Endothelial cell of umbilical vein (primary cell): ENCODE results near the gene HSD17B2. TPM values are rescaled to one million over a fixed set of nuclear protein-coding genes. Genes with fewer than 3 reads are reported as not detected.

Experiments used
- BruUV-seq: library from RNA; stranded (reverse); fragments of 400-500 nt; replicated peaks from 2 replicates; lab custom pipeline; 2021; lab: Mats Ljungman, UMichigan
- CTCF ChIA-PET: fragments of 300-600, 350-600 bp; sonication (Branson Sonifier 250); formaldehyde crosslinking; loops from one replicate; lab custom pipeline; 2021; ENCODE audit warnings: antibody characterized with exemption, inconsistent platforms; lab: Charles Lee
- POLR2A ChIA-PET: fragments of 300-600, 350-600 bp; sonication (Branson Sonifier 250); formaldehyde crosslinking; loops from one replicate; lab custom pipeline; 2021; ENCODE audit warnings: antibody characterized with exemption, inconsistent platforms; lab: Charles Lee
- DNase-seq: peaks from one replicate; pipeline ENCODE4 v3.0.0-alpha.2; 2011; ENCODE audit warnings: low read depth, low spot score
- FAIRE-seq: peaks from 2 replicates; lab custom pipeline; 2011; peaks lifted over from hg19 to GRCh38; lab: Jason Lieb, UNC
- H2AFZ ChIP-seq: 2 replicates; pipeline ENCODE4 v1.6.0; 2012; ENCODE audit warnings: low read depth, low read length, control low read depth, inconsistent platforms
- H3K27ac ChIP-seq: 2 replicates; pipeline ENCODE4 v1.5.1; 2011; ENCODE audit warnings: low read depth, mild to moderate bottlenecking, control low read depth, low read length, moderate library complexity; ENCODE audit not compliant: insufficient read depth
- H3K27me3 ChIP-seq, 2 experiments: 2 replicates each; pipeline versions ENCODE4 v1.6.0 to v1.6.1; 2011; ENCODE audit warnings: low read length in 2 of 2, mixed read lengths in 1 of 2; ENCODE audit not compliant: control insufficient read depth in 2 of 2, insufficient read depth in 2 of 2
- H3K36me3 ChIP-seq, 2 experiments: 2 replicates in 1 of 2; 3 replicates in 1 of 2; pipeline ENCODE4 v1.5.1; 2011; ENCODE audit warnings: low read length in 2 of 2, mild to moderate bottlenecking in 1 of 2, moderate library complexity in 1 of 2; ENCODE audit not compliant: control insufficient read depth in 2 of 2, insufficient read depth in 2 of 2; ENCODE audit errors: extremely low read depth in 1 of 2
- H3K4me1 ChIP-seq: 3 replicates; pipeline ENCODE4 v1.5.1; 2011; ENCODE audit warnings: mild to moderate bottlenecking, low read length; ENCODE audit not compliant: control insufficient read depth, insufficient read depth; ENCODE audit errors: extremely low read depth
- H3K4me2 ChIP-seq: 2 replicates; pipeline ENCODE4 v1.6.1; 2011; ENCODE audit warnings: low read length, control low read depth, mixed read lengths; ENCODE audit not compliant: insufficient read depth
- H3K4me3 ChIP-seq, 3 experiments: fragments of 200-600 bp in 1 of 3; sonication (generic), shearing (Covaris generic) in 1 of 3; replicated peaks in 1 of 3; 2 replicates each; pipeline ENCODE4 v1.5.1; 2011 to 2016; ENCODE audit warnings: control low read depth in 3 of 3, low read length in 3 of 3, mild to moderate bottlenecking in 2 of 3, inconsistent platforms in 1 of 3, low read depth in 1 of 3, moderate library complexity in 1 of 3; ENCODE audit not compliant: insufficient read depth in 1 of 3
- H3K79me2 ChIP-seq: 2 replicates; pipeline ENCODE4 v1.6.0; 2012; ENCODE audit warnings: low read length, inconsistent platforms; ENCODE audit not compliant: control insufficient read depth, insufficient read depth
- H3K9ac ChIP-seq: replicated peaks from 2 replicates; pipeline ENCODE3; 2011; ENCODE audit warnings: low read length, control low read depth; ENCODE audit not compliant: insufficient read depth; ENCODE audit errors: extremely low read depth
- H3K9me1 ChIP-seq: replicated peaks from 3 replicates; pipeline ENCODE4 v1.6.0; 2011; ENCODE audit warnings: mild to moderate bottlenecking, low read length; ENCODE audit not compliant: control insufficient read depth, insufficient read depth; ENCODE audit errors: extremely low read depth
- H3K9me3 ChIP-seq: replicated peaks from 2 replicates; pipeline ENCODE4 v1.5.1; 2012; ENCODE audit warnings: low read length, inconsistent platforms; ENCODE audit not compliant: control insufficient read depth, insufficient read depth
- H4K20me1 ChIP-seq: replicated peaks from 2 replicates; pipeline ENCODE3; 2011; ENCODE audit warnings: mild to moderate bottlenecking, low read length; ENCODE audit not compliant: control insufficient read depth, insufficient read depth; ENCODE audit errors: extremely low read depth
- CTCF ChIP-seq, 2 donors: IDR thresholded peaks; 1 replicate in 1 of 2; 2 replicates in 1 of 2; pipeline ENCODE4 v1.5.1; 2011; ENCODE audit warnings: low read length in 2 of 2, mild to moderate bottlenecking in 2 of 2, moderate library complexity in 2 of 2, control low read depth in 1 of 2, inconsistent platforms in 1 of 2, low read depth in 1 of 2; ENCODE audit not compliant: insufficient read depth in 1 of 2; ENCODE audit errors: extremely low read depth in 1 of 2
- EZH2 ChIP-seq: IDR thresholded peaks from 2 replicates; pipeline ENCODE4 v1.6.1; 2012; ENCODE audit warnings: borderline replicate concordance, low read depth, mild to moderate bottlenecking, moderate library complexity, low read length, inconsistent platforms; ENCODE audit not compliant: severe bottlenecking
- FOS ChIP-seq: IDR thresholded peaks from 2 replicates; pipeline ENCODE4 v1.6.1; 2011; ENCODE audit warnings: mild to moderate bottlenecking, low read length, moderate library complexity, borderline replicate concordance; ENCODE audit not compliant: insufficient read depth
- GATA2 ChIP-seq: IDR thresholded peaks from 2 replicates; pipeline ENCODE4 v1.7.0; 2011; ENCODE audit warnings: low read depth, mild to moderate bottlenecking, moderate library complexity, mixed read lengths, low read length; ENCODE audit not compliant: insufficient read length, insufficient read depth
- JUN ChIP-seq: IDR thresholded peaks from 2 replicates; pipeline ENCODE4 v1.6.1; 2011; ENCODE audit warnings: borderline replicate concordance, low read depth; ENCODE audit not compliant: insufficient read length, insufficient read depth
- MAX ChIP-seq: IDR thresholded peaks from 2 replicates; pipeline ENCODE4 v1.6.1; 2011; ENCODE audit not compliant: insufficient read depth, insufficient read length
- MYC ChIP-seq: IDR thresholded peaks from one replicate; pipeline ENCODE4 v1.6.1; 2011; ENCODE audit warnings: mild to moderate bottlenecking, low read depth, low read length
- POLR2A ChIP-seq: IDR thresholded peaks from 2 replicates; pipeline ENCODE4 v1.6.1; 2012; ENCODE audit warnings: low read depth, mild to moderate bottlenecking, control low read depth, low read length
- POLR2AphosphoS5 ChIP-seq: IDR thresholded peaks from 2 replicates; pipeline ENCODE4 v1.6.1; 2012; ENCODE audit warnings: low read depth, mild to moderate bottlenecking, control low read depth, low read length, moderate library complexity; ENCODE audit not compliant: insufficient read depth
- dilution Hi-C: fragments of 300-500 bp; cut with MboI; formaldehyde crosslinking; loops from one replicate; pipeline ENCODE4 v1.15.0; 2019; ENCODE audit warnings: low sequenced_read_pairs; ENCODE audit not compliant: extremely low pct_ligation_motif_present
- intact Hi-C: fragments of 100-400 bp; cut with micrococcal nuclease; formaldehyde crosslinking; loops from one replicate; pipeline ENCODE4 v1.10.0; 2022
- polyA plus RNA-seq, 4 experiments: library from polyadenylated mRNA; depleted of rRNA in 3 of 4; stranded (reverse) in 3 of 4; unstranded in 1 of 4; fragments of >200 nt; gene quantifications; 2 replicates each; pipeline versions ENCODE4 v1.2.1 to v1.2.3, GENCODE V29; 2011 to 2012; ENCODE audit warnings: missing spikeins in 1 of 4
- total RNA-seq: library from RNA; stranded (reverse); gene quantifications from 2 replicates; pipeline ENCODE4 v1.2.3, GENCODE V29; 2021

HSD17B2 gene
- total and polyA plus RNA-seq, 2 donors (not counting 3 experiments of a cell fraction or from before 2014, with no cell fraction given): 1.2 to 4.5 TPM

- Histone ChIP-seq H3K36me3 (no peaks in the 10 kb centered on the region), H4K20me1 (no peaks in the 10 kb centered on the region), H3K4me1 (no peaks in the 10 kb centered on the region), H3K27me3 (peaks cover 9 to 19% of the 10 kb centered on the region in 2 experiments), H3K4me2 (no peak overlapping the region), H3K9me3 (no peaks in the 10 kb centered on the region), H3K79me2 (no peaks in the 10 kb centered on the region), H3K27ac (no peak overlapping the region), H3K9ac (no peak overlapping the region), H3K4me3 (no peak overlapping the region), H3K9me1 (no peaks in the 10 kb centered on the region), H2AFZ (no peak overlapping the region)
- POLR2A ChIA-PET: no interaction called here
- no peak for FAIRE-seq
- DNase-seq: no peak
- intact Hi-C loops: loop anchor here (5.0 kb wide), 1 partner anchor 42 kb away; no protein-coding TSS in a partner anchor
- BruUV-seq: no TSS peak
- CTCF ChIA-PET: interaction anchor here (1.1 to 4.4 kb wide), 7 partner anchors 9 to 171 kb away, joined by 3 to 77 read pairs (median 24); no protein-coding TSS in a partner anchor
- dilution Hi-C loops: no loop called here
- TF ChIP-seq GATA2 (no peak), MYC (no peak), CTCF (IDR thresholded peaks at IDR 0.05; ENCODE audit: extremely low read depth in 1 of 2, insufficient read depth in 1 of 2, low read depth in 1 of 2, low read length in 2 of 2) (no peak), FOS (no peak), MAX (no peak), POLR2A (no peak), POLR2AphosphoS5 (no peak), EZH2 (no peak), JUN (no peak)
These were observed 24.3 kb downstream of the HSD17B2 start for GRCh38 chr16:82059161-82059982.
